GM12878 (cell line): Measurements from ENCODE around the gene AEN. TPM values are rescaled to one million over a fixed set of nuclear protein-coding genes. Genes with fewer than 3 reads are reported as not detected.

Experiments
- E2F8 ChIP-seq: fragments of 450-650 bp; IDR thresholded peaks from 2 replicates; pipeline ENCODE4 v1.6.1; 2018; ENCODE audit warnings: mild to moderate bottlenecking, low read depth, moderate library complexity; ENCODE audit not compliant: partially characterized antibody
- EGR1 ChIP-seq, 2 experiments: IDR thresholded peaks; 1 replicate in 1 of 2; 2 replicates in 1 of 2; pipeline ENCODE4 v1.6.1; 2011 to 2012; ENCODE audit warnings: low read depth in 2 of 2, low read length in 2 of 2, borderline replicate concordance in 1 of 2, mild to moderate bottlenecking in 1 of 2, moderate library complexity in 1 of 2
- FOXM1 ChIP-seq: IDR thresholded peaks from 2 replicates; pipeline ENCODE4 v1.6.1; 2012; ENCODE audit warnings: low read depth, mild to moderate bottlenecking, inconsistent platforms, low read length, moderate library complexity
- IRF5 ChIP-seq: fragments of 450-650 bp; IDR thresholded peaks from 2 replicates; pipeline ENCODE4 v1.6.1; 2017; ENCODE audit warnings: borderline replicate concordance
- MYC ChIP-seq: IDR thresholded peaks from 2 replicates; pipeline ENCODE4 v1.6.1; 2011; ENCODE audit warnings: mild to moderate bottlenecking, low read length, moderate library complexity, inconsistent platforms; ENCODE audit not compliant: insufficient read depth, insufficient replicate concordance, insufficient read length, severe bottlenecking
- SUZ12 ChIP-seq: fragments of 200-600 bp; sonication (generic); IDR thresholded peaks from one replicate; pipeline ENCODE4 v1.6.1; 2018; ENCODE audit warnings: antibody characterized with exemption, mild to moderate bottlenecking; ENCODE audit not compliant: unreplicated experiment
- TARDBP ChIP-seq: IDR thresholded peaks from 2 replicates; pipeline ENCODE4 v1.6.1; 2016; ENCODE audit warnings: borderline replicate concordance
- ZNF687 ChIP-seq: fragments of 450-650 bp; IDR thresholded peaks from 2 replicates; pipeline ENCODE4 v1.6.1; 2017; ENCODE audit warnings: mild to moderate bottlenecking, moderate library complexity
- polyA plus RNA-seq, 11 experiments: library from polyadenylated mRNA; depleted of rRNA in 4 of 11; unstranded in 6 of 11; stranded (reverse) in 5 of 11; fragments of >200 nt; fragmentation: Nextera tagmentation in 4 of 11; fragmentation: Illumina TruSeq in 1 of 11; extraction: Ambion mirVana in 4 of 11; extraction: Trizol in 1 of 11; gene quantifications; 1 replicate in 1 of 11; 2 replicates in 10 of 11; pipeline versions ENCODE4 v1.2.1 to v1.2.3, GENCODE V29; 2011 to 2016; ENCODE audit warnings: inconsistent platforms in 2 of 11, missing spikeins in 2 of 11, low read depth in 1 of 11
- total RNA-seq, 4 experiments: library from RNA; depleted of rRNA in 3 of 4; stranded (reverse); fragments of >200 nt in 3 of 4; fragmentation: Illumina TruSeq in 1 of 4; extraction: Trizol in 1 of 4; gene quantifications; 2 replicates each; pipeline versions ENCODE4 v1.2.1 to v1.2.3, GENCODE V29; 2013 to 2021

AEN gene
- total and polyA plus RNA-seq, 10 of the 15 experiments (the other 5 are each of a cell fraction or from before 2014, with no cell fraction given): 11.7 to 81.2 (median 53.7) TPM

GRCh38 chr15:88680241-88681001 lies 59.3 kb downstream of the AEN start (continued):
- TF ChIP-seq ZNF687: no peak
- TF ChIP-seq TARDBP: no peak
- TF ChIP-seq EGR1 (IDR thresholded peaks at IDR 0.05; ENCODE audit: borderline replicate concordance in 1 of 2, low read depth in 2 of 2, low read length in 2 of 2): no peak
- TF ChIP-seq IRF5: no peak
- TF ChIP-seq SUZ12: no peak
- TF ChIP-seq FOXM1: no peak
- TF ChIP-seq MYC: no peak
- no peak for TF ChIP-seq E2F8
